Keratinocyte (primary cell): ENCODE measurements around the gene NUP210.

ENCODE experiments used
- CTCF ChIP-seq, 3 experiments: IDR thresholded peaks in 1 of 3; conservative IDR thresholded peaks in 1 of 3; optimal IDR thresholded peaks in 1 of 3; 2 replicates in 2 of 3; 3 replicates in 1 of 3; pipeline versions ENCODE3 to v1.5.1; 2011; ENCODE audit warnings: low read length in 3 of 3, mild to moderate bottlenecking in 3 of 3, moderate library complexity in 2 of 3, control low read depth in 1 of 3, inconsistent platforms in 1 of 3; ENCODE audit not compliant: insufficient read depth in 2 of 3; ENCODE audit errors: extremely low read depth in 1 of 3
- EZH2 ChIP-seq: IDR thresholded peaks from one replicate; pipeline ENCODE4 v1.6.1; 2012; ENCODE audit warnings: inconsistent platforms, mild to moderate bottlenecking, low read length, moderate library complexity

GRCh38 chr3:13417166-13417947, 2.8 kb downstream of the NUP210 start:
- TF ChIP-seq CTCF (optimal IDR thresholded peaks at IDR 0.05 in 1 of 3, IDR thresholded peaks at IDR 0.05 in 1 of 3, conservative IDR thresholded peaks at IDR 0.05 in 1 of 3; ENCODE audit: extremely low read depth in 1 of 3, insufficient read depth in 2 of 3, low read length in 3 of 3) (no peak), EZH2 (no peak)
